GM18870 (cell line): ENCODE data around the gene KIRREL3.
A peak's percentile ranks its signal among the peaks of the same experiment; 100 is the strongest.

ENCODE experiments used
- ATAC-seq: cut with Tn5 transposase; IDR thresholded peaks from one replicate; pipeline ENCODE4 v1.9.1; 2021; ENCODE audit warnings: moderate library complexity; ENCODE audit not compliant: unreplicated experiment

The KIRREL3 gene

GRCh38 chr11:126497581-126498122, 502.9 kb downstream of the KIRREL3 start:
- no peak for ATAC-seq

GRCh38 chr11:126496576-126497337, 503.8 kb downstream of the KIRREL3 start:
- no peak for ATAC-seq

- no peak for ATAC-seq
Observed at GRCh38 chr11:126495281-126496220, 505.0 kb downstream of the KIRREL3 start.

GRCh38 chr11:126494831-126495230, 505.7 kb downstream of the KIRREL3 start:
- ATAC-seq: no peak

GRCh38 chr11:126492331-126493082, 508.1 kb downstream of the KIRREL3 start:
- no peak for ATAC-seq

GRCh38 chr11:126491092-126491491, 509.5 kb downstream of the KIRREL3 start:
- ATAC-seq: no peak

- no peak for ATAC-seq
Observed at GRCh38 chr11:126489836-126490660, 510.5 kb downstream of the KIRREL3 start.

GRCh38 chr11:126488591-126489370, 511.8 kb downstream of the KIRREL3 start:
- no peak for ATAC-seq

GRCh38 chr11:126487711-126488110, 512.9 kb downstream of the KIRREL3 start:
- no peak for ATAC-seq

GRCh38 chr11:126485986-126486635, 514.5 kb downstream of the KIRREL3 start:
- no peak for ATAC-seq

- no peak for ATAC-seq
Observed at GRCh38 chr11:126485021-126485792, 515.4 kb downstream of the KIRREL3 start.

- no peak for ATAC-seq
Observed at GRCh38 chr11:126484266-126484665, 516.3 kb downstream of the KIRREL3 start.

- no peak for ATAC-seq
Observed at GRCh38 chr11:126483621-126484195, 516.9 kb downstream of the KIRREL3 start.

GRCh38 chr11:126482586-126483108, 517.9 kb downstream of the KIRREL3 start:
- no peak for ATAC-seq

- ATAC-seq: no peak
Observed at GRCh38 chr11:126481303-126481680, 519.3 kb downstream of the KIRREL3 start.

GRCh38 chr11:126480410-126481302, 519.9 kb downstream of the KIRREL3 start:
- peak; percentile 67 for ATAC-seq
